GM21786 (cell line): Measurements from ENCODE around the gene AP3B1.

Source experiments
- ATAC-seq: cut with Tn5 transposase; IDR thresholded peaks from one replicate; pipeline ENCODE4 v1.9.1; 2021; ENCODE audit not compliant: unreplicated experiment

The AP3B1 gene

DNA sequence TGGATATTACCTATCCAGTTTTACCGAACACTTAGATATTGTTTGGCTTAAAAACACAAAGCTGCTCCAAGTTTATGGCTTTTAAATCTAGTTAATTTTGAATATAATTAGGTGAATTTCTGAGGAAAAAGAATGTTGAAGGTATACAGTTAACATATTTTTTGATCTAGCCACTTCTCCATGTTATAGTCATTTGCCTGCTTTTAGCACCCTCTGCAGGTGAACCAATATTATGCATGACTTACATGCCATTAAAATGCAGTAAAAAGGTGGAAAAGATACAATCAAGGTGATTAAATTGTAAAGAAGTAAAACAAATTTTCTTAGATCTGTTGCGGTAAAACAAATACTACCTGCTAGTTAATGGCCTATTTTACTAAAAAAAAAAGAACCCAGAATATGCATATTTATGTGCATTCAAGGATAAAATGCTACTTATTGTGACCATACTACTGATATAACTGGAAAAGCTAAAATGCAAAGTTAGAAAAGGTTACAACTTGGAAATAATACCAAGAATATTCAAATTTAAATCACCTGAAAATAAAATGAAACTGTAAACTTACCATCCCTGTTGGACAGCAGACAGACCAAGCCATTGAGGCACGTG, 132.1 kb downstream of the AP3B1 start:
- no peak for ATAC-seq

DNA sequence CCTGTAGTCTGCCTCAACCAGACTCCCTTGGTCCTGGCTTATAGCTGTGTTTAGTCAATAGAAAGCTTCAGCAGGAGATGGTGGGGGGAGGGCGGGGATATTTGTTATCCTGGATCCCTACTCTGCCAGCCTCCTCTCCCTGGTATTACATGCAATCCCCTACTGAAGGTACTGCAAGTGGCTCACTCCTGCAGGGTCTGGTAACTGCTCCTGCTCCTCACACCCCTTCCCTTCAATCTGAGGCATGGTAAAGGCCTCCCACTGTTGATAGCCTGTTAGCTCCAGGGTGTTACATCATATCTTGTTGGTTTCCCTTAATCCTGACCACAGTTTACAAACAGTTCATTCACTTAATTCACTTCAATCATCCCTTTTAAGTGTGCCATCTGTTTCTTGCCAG, 137.5 kb downstream of the AP3B1 start:
- no peak for ATAC-seq

DNA sequence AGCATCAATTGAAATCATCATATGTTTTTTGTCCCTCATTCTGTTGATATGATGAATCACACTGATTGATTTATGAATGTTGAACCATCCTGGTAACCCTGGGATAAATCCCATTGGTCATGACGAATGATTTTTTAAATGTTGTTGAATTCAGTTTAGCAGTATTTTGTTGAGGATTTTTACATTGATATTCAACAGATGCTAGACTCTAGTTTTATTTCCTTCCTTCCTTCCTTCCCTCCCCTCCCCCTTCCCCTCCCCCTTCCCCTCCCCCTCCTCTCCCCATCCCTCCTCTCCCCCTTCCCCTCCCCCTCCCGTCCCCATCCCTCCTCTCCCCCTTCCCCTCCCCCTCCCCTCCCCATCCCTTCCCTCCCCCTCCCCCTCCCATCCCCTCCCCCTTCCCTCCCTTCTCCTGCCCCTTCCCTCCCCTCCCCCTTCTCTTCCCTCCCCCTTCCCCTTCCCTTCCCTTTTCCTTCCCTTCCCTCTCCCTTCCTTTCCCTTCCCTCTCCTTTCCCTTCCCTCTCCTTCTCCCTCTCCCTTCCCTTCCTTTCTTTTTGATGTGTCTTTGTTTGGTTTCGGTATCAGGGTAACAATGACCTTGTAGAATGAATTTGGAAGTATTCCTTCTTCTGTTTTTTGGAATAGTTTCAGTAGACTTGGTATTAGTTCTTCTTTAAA, 142.8 kb downstream of the AP3B1 start:
- no peak for ATAC-seq

DNA sequence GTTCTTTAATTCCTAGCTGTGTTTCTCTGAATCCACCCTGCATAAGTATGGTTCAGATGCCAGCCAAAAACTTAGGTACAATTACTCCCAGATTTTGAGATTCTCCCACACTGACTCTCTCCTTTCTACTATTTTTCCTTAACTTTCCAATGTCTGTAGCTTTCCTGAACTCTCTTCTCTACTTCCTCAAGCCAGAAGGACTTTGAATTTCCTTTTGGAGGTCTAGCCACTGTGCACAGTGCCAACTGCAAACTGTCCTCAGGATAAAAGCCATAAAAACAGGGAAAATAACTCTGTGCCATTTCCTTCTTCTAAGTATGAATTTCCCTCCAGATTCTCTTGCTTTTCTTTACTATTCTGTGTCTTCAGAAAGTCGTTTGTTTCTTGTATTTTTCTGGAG, 157.2 kb downstream of the AP3B1 start:
- ATAC-seq: no peak

DNA sequence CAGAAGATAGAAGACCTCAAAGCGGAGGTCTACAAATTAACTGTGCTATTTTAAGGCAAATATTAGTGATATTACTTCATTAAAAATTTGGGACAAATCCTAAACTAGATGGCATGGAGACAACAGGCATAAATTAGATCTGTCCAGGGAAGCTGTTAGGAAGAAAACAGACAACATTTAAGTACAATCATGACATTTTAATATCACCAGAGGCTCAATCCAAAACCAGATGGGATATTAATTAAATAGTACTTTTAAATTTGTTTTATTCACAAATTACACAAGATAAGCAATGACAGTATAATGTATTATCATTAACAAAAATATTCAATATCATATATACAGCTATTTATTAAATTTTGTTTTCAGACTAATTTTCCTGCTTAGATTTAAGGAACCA, 161.1 kb downstream of the AP3B1 start:
- no peak for ATAC-seq

DNA sequence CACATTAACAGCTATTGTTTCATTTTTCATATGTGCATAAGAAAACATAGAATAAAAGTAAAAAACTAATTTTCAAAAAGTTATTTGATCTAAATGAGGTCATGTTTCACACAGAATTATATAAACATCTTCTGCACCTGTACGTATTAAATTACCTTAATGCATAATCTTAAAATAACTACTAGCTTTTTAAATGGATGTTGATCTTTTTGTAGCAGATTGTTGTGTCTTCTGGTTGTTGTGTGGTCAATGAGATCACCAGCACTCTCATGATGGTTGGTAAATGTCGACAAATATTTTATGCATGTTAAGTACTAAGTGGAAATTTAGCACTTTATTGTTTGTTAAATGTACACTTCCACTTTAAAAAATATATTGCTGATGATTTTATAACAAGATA, 162.0 kb downstream of the AP3B1 start:
- no peak for ATAC-seq

DNA sequence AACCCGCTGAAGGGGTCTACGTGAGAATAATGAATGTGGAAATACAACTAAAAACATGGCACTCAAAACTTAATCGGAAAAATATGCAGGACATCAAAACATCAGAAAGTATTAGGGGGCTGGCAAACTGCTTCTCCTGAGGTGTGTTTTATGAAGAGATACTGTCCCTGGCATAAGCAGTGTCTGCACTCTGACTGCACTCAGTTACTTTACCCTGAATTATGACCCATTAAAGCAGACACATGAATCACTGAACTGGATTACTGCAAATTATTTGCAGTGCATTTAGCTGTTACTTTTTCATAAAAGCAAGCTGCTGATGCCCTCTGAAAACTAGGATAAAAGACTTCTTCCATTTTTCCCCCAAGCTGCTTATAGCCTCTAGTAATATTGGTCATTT, 164.9 kb downstream of the AP3B1 start:
- ATAC-seq: no peak

DNA sequence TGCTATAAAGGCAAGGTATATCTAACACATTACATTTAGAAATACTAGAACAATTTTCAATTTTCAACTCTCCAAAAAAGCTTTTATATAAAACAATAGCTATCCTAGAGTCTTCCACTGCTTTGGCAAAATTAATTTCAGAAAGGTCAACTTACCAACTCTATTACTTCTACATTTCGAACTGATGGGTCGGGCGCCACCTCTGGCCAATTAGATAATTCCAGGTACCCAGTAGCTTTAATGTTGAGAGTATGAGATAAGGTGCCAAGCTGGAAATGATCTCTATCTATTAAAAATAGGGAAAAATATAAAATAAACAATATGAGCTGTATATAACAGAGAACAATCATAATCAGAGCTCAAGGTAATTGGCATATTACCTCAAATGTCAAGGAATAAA, 166.6 kb downstream of the AP3B1 start:
- no peak for ATAC-seq

DNA sequence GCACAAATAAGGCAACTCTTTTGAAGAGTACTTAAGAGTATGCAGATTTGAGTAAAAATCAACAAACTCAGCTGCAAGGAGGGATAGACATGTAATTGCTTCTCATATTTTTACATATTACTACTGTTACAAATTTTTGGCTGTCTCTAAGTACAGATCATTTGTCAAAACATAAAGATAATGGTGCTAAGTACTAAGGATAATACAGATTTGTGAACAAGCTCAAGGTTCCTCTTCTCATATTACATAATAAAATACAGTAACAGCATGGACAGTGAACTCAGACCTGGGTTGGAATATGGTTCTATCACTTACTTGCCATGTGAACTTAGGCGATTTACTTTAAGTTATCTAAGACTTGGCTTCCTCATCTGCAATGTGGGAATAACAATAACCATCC, 168.0 kb downstream of the AP3B1 start:
- no peak for ATAC-seq

DNA sequence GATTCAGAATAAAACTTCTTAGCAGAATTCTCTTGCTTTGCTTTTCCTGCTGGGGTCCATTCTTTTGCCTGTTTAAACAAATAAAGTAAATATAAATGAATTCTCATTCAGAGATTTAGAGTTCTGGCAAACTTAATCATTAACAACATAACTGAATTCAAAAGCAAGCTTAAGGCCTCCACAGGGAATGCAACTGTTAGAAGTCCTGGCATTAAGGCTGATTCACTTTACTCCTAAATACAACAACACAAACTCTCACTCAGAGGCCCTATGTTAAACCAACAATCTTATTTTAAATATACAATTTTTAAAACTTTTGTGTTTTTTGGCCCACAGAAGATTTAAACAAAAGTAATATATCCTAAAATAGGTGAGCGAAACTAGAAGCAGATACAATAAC, 178.3 kb downstream of the AP3B1 start:
- no peak for ATAC-seq

DNA sequence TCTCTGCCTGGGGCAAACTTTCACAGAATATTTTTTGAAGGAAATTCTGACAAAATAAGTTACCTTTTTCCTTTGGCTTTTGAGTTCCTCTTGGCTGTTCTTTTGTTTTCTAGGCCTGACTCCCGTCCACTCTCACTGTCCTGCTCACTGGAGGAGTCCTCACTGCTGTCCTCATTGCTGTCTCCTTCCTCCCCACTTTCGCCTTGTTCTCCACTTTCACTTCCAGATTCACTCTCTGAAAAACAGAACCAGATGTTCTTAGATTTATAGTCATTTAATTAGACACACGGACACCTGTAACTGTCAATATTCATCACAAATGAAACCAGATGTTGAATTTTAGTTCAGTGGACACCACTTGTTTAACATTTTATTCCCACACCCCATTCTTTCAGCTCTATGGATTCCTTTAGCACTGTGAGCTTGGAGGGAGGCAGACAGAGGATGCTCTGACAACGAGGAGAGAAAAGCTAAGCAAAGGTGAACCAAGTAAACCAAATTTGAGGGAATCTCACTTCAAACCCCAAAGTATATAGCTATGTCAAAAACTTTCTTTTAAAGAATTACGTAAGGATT, 180.7 kb downstream of the AP3B1 start:
- ATAC-seq: no peak

DNA sequence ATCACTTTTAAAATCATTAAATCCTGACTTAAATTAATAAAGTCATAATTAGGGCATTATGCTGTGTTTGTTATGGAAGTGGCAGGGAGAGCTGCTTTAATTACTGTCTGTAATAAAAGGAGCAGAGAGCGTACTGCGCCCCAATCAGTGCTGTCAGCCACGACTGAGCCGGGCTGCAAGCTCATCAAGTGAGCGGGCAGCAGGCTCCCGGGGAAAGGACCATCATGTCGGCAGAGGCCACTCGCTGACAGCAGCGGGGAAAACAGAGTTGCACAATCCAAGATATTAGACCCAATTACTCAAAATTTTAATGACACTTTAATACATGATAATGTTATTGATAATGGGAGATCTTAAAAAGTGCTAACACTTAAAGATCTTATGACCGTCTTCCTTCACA, 181.6 kb downstream of the AP3B1 start:
- ATAC-seq: no peak

DNA sequence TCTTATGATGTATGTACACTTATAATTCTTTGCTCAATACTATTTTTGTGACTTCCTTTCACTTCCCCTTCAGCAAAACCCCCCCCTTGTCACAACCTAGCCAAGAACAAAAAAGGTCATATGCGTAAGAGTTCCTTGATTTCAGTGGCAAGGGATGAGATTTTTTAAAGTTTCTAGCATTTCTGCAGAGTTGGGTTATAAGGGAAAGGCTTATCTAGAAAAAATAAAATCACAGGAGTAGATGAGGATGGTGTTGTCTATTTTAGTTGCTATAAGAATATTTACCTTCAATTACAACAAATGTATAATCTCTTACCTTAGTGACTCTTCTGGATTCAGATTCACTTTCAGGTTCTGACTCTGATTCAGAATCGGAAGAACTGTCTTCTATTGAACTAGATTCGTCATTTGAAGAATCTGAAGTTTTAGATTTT, 184.6 kb downstream of the AP3B1 start:
- peak; percentile 62 for ATAC-seq

DNA sequence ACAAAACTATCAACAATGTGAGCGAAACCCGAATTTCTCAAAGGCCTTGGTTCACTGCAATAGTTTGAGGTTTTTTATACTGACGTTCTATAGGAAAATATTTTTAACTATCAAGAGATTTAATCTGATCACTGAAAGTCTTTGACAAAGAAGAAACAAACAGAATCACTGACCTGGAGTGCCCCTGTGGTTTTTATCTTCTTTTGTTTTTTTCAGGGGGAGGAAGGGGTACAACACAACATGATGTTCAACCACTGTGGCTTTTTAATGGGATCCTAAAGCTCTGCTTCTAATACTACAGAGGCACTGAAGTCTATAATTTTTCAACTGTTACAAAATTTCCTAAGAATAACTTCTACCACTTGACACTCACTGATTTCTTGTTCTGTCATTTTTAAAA, 185.9 kb downstream of the AP3B1 start:
- no peak for ATAC-seq

DNA sequence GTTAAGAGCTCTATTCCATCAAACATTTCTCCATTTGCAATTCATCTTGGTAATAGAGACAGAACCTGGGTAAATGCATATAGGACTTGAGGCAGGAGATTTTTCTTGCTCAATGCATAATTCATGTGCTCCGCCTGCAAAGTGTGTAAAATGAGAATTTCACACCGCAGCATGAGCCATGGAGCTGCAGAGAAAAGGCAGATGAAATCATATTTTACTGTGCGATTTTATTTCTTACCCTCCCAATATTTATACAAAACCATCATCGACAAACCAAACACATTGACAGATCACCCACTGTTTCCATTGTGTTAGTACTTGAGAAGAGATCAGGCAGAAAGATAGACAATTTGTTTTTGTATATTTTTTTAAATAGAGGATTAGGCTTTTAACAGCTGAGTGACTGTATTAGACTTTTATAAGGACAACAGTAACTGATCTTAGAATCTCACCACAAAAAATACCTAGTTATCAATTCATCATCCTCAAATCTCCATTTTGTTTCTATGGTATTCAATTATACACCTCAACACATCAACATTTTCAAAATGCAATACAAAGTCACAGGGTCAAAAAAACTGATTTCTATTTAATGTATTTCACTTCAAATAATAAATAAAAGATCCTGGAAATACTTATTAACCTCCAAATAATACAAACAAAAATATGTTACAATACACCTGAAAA, 191.1 kb downstream of the AP3B1 start:
- ATAC-seq: no peak

DNA sequence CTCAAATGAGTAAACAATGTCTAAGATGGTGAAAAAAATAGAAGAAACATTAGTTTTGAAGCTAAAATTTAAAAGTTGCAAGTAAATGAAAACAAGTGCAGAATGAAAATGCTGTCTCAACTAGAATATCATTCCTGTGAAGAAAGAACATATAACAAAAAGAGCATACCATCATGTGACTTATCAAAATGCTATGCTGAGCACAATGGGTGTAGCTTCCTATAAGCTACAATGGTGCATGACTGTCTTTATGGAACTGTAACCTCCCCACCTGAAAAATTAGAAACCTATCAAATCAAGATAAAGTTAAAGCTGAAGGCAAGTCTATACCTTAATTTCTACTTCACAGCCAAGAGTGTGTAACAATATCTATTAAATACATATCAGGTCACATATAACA, 192.0 kb downstream of the AP3B1 start:
- no peak for ATAC-seq

DNA sequence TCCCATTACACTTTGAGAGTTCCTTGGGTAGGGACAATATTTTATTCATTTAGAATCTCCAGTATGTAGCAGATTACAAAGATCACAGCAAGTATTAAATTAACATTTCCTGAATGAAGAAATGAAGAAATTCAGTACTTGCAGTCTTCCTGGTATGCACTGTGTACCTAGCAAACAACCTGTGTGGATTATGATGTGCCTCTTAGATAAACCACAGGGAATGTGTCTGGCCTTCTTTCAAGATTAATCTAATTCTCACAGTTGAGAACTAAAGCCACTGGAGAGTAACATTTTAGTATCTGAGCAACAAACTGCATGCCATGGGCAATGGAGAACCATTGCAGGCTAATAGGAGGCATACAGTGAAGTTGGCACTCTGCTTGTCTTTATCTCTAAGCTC, 199.4 kb downstream of the AP3B1 start:
- ATAC-seq: no peak

DNA sequence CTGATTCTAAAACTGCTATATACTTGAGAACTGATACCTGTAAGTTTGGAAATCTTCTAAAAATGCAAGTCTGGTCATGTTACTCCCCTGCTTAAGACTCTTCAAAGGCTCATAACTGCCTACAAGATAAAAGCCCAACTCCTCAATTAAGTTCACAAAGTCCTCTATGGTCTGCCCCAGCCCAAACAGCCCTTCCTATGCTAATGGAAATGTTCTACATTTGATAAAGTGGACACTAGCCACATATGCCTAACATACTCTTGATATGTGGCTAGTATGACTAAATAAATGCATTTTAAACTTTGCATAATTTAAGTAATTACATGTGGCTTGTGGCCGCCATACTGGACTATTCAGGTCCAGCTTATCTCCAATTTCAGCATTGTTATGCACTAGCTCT, 204.5 kb downstream of the AP3B1 start:
- no peak for ATAC-seq

DNA sequence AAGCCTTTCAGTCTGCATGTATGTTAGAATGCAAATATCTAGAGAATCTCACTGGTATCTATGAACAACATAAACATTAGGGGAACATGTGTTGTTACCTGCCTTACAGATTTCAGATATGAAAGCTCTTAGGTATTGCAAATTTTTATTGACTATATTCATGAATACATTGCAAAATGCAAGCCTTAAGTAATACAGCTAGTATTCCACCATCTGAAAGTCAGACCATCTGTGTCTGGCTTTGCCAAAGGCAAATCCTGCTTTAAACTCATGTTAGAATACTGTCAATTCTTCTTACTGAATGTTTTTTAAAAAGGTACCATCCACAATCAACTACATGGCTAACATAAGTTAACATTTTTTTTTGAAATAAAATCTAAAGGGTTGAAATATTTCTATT, 215.6 kb downstream of the AP3B1 start:
- no peak for ATAC-seq

DNA sequence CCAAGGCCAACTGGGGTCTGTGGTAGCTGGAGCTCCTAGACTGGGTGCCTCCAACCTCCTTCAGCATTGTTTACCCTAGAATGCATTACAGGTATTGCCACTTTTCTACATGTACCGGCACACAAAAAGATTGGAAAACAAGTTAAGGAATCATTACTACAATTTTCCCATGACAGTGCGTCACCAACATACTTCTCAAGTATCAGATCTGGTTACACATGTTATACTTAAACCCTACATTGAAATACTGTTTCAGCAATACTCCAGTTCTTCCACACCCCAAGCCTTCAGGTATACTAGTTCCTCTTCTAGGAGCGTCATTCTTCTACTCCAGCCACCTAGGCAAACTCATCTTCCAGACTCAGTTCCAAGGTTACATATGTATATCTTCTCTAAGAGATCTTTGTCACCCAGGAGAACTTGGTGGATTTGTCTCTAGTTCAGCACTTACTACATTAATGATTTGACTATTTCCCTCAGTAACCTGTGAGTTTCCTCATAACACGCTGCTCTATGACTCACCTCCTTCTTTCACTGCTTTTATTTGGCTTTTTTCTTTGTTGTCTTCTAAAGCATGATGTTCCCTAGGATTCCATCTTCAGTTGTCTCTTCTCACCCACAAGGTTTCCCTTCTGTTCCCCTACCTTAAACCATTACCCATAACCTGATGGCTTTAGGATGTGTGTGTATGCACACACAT, 217.0 kb downstream of the AP3B1 start:
- no peak for ATAC-seq

DNA sequence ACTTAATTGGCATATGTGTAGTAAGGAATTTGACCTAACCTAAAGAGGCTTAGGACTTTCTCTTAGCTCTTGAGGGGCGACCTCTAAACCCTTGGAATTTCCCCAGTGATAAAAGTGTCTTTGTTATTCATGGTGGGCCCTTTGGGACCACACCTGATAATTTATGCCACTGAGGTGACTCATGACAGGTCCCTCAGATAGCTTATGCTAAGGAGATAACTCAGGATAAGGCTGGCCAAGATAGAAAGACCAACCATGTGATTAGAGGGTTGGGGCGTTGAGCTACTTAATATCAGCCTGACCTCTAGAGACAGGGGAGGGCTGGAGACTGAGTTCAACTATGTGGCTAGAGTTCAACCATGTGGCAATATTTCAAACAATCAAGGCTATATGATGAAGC, 218.1 kb downstream of the AP3B1 start:
- no peak for ATAC-seq

DNA sequence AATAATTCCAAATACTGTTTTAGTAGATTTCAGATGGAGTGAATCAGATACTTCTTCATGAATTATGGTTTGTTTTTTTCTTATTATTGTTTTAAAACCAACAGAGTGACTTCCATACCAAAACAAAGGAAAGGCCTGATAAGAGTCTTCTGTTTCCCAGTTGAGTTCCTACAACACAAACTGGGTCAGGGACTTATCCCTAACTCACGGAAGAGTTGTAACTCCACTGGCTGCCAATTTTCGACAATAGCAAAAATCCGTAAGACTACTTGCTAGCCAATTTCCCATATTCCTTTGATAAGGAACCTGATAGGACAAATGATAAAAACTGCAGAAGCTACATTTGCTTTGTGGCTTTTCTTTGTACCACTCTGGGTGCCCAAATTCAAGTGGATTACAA, 219.2 kb downstream of the AP3B1 start:
- no peak for ATAC-seq
